A549 (cell line): Measurements from ENCODE around the gene TFAP2E.
A peak's percentile ranks its signal among the peaks of the same experiment; 100 is the strongest.

Experiments
- MAFK ChIP-seq: fragments of 450-650 bp; IDR thresholded peaks from 2 replicates; pipeline ENCODE4 v1.6.1; 2014; ENCODE audit not compliant: partially characterized antibody
- NR3C1 ChIP-seq: fragments of >200 bp; sonication (Bioruptor Twin); formaldehyde crosslinking; IDR thresholded peaks from 3 replicates; pipeline ENCODE4 v1.6.1; 2017
- ZFP36 ChIP-seq: fragments of 450-650 bp; IDR thresholded peaks from 2 replicates; pipeline ENCODE4 v1.6.1; 2014; ENCODE audit warnings: borderline replicate concordance; ENCODE audit not compliant: partially characterized antibody
- TF ChIP-seq, protein P1 (sequence below): fragments of >200 bp; sonication (Bioruptor Twin); formaldehyde crosslinking; IDR thresholded peaks from 3 replicates; pipeline ENCODE4 v1.5.1; 2016
- TF ChIP-seq, protein P2 (sequence below): fragments of 450-650 bp; IDR thresholded peaks from 2 replicates; pipeline ENCODE4 v1.6.1; 2014; ENCODE audit warnings: antibody characterized with exemption

DNA sequence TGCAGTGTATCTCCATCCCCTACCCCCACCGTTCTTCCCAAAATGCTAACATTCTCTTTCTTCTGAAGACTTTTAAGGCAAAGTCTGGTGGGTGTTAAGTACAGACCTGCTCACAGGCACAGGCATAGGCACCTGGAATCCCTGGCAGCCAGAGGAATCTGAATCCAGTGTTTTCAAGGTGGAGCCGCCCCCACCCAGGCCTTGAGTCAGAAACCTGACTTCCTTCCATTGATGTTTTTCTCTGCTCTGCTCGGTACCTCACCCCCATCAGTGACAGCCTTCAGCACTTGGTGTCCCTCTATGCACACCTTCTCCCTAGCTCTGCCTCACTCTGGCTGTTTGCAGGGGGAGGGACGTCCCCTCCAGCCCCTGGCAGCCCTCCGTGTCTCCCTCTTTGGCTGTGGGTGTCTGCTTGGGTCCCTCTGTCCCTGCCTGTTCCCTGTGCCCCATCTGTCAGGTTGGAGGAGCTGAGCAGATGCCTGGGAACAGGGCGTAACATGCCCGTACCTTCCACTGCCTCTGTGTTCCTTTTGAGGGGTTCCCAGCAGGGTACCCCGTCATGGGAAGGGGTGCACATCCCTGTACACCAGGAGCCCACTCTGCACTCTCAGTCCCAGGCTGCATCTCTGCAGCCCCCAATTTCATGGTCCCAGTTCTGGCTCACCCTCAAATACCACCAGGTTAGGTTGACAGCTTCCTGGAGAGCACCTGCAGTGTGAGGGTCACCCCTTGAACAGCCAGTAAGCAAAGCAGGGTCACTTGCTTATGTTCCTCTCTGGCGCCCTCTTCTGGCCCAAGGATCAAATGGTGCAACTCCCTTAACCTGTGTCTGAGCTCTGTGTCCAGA lies 8.9 kb upstream of the TFAP2E start:
- TF ChIP-seq, protein P1, sequence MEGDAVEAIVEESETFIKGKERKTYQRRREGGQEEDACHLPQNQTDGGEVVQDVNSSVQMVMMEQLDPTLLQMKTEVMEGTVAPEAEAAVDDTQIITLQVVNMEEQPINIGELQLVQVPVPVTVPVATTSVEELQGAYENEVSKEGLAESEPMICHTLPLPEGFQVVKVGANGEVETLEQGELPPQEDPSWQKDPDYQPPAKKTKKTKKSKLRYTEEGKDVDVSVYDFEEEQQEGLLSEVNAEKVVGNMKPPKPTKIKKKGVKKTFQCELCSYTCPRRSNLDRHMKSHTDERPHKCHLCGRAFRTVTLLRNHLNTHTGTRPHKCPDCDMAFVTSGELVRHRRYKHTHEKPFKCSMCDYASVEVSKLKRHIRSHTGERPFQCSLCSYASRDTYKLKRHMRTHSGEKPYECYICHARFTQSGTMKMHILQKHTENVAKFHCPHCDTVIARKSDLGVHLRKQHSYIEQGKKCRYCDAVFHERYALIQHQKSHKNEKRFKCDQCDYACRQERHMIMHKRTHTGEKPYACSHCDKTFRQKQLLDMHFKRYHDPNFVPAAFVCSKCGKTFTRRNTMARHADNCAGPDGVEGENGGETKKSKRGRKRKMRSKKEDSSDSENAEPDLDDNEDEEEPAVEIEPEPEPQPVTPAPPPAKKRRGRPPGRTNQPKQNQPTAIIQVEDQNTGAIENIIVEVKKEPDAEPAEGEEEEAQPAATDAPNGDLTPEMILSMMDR = peak; percentile 70
- TF ChIP-seq, protein P2, sequence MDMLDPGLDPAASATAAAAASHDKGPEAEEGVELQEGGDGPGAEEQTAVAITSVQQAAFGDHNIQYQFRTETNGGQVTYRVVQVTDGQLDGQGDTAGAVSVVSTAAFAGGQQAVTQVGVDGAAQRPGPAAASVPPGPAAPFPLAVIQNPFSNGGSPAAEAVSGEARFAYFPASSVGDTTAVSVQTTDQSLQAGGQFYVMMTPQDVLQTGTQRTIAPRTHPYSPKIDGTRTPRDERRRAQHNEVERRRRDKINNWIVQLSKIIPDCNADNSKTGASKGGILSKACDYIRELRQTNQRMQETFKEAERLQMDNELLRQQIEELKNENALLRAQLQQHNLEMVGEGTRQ = no peak
- TF ChIP-seq NR3C1 (no peak), MAFK (no peak), ZFP36 (no peak)
